ENCODE results near the gene C1orf74.

GRCh38 chr1:209748620-209749019 is 35.7 kb downstream of the C1orf74 start:
- no peak for TF ChIP-seq POLR2AphosphoS5 (IDR thresholded peaks at IDR 0.05)
- TF ChIP-seq, protein P1, sequence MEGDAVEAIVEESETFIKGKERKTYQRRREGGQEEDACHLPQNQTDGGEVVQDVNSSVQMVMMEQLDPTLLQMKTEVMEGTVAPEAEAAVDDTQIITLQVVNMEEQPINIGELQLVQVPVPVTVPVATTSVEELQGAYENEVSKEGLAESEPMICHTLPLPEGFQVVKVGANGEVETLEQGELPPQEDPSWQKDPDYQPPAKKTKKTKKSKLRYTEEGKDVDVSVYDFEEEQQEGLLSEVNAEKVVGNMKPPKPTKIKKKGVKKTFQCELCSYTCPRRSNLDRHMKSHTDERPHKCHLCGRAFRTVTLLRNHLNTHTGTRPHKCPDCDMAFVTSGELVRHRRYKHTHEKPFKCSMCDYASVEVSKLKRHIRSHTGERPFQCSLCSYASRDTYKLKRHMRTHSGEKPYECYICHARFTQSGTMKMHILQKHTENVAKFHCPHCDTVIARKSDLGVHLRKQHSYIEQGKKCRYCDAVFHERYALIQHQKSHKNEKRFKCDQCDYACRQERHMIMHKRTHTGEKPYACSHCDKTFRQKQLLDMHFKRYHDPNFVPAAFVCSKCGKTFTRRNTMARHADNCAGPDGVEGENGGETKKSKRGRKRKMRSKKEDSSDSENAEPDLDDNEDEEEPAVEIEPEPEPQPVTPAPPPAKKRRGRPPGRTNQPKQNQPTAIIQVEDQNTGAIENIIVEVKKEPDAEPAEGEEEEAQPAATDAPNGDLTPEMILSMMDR (IDR thresholded peaks at IDR 0.05), result no peak
- TF ChIP-seq EP300 (IDR thresholded peaks at IDR 0.05), result no peak
